Mesodermal cell (in vitro differentiated cells): ENCODE results near the gene CEP112.

Experiments
- H3K27ac ChIP-seq: 2 replicates; pipeline ENCODE4 v1.7.0; 2013; ENCODE audit warnings: mild to moderate bottlenecking, low read depth, low read length, moderate library complexity; ENCODE audit not compliant: severe bottlenecking
- H3K36me3 ChIP-seq: 2 replicates; pipeline ENCODE4 v1.7.1; 2013; ENCODE audit warnings: mild to moderate bottlenecking, low read length, moderate library complexity; ENCODE audit not compliant: control insufficient read depth, insufficient read depth
- H3K4me1 ChIP-seq: one replicate; pipeline ENCODE4 v1.7.1; 2013; ENCODE audit warnings: mild to moderate bottlenecking, low read length; ENCODE audit not compliant: insufficient read depth, control insufficient read depth, poor library complexity, severe bottlenecking
- H3K4me3 ChIP-seq: 2 replicates; pipeline ENCODE4 v1.7.0; 2013; ENCODE audit warnings: low read length, control low read depth, mild to moderate bottlenecking; ENCODE audit not compliant: insufficient read depth, poor library complexity, severe bottlenecking; ENCODE audit errors: extremely low read depth
- H3K9me3 ChIP-seq: 2 replicates; pipeline ENCODE4 v1.7.1; 2013; ENCODE audit warnings: mild to moderate bottlenecking, low read length, moderate library complexity; ENCODE audit not compliant: control insufficient read depth
- WGBS, 2 experiments: methylation state at CpG; one replicate each; pipeline ENCODE4 v1.1.5; 2013; ENCODE audit warnings: missing lambda C conversion rate in 2 of 2; ENCODE audit not compliant: insufficient coverage in 2 of 2; 5-methylcytosine and 5-hydroxymethylcytosine counted together

Gene CEP112

DNA sequence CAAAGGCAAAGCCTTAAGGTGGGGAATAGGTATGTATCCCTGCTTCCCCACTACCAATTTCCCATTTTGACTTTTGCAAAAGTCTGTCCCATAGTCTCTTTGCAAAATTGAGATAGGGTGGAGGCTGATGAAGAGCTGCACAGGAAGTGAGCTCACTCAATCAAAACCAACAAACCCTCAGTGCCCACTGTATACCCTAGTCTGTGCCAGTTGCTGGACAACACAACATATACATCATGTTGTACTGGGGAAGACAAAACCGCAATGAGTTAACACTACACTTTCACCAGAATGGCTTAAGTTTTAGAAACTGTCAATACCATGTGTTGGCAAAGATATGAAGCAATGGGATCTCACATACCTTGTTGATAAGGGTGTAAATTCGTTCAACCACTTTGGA lies 590.1 kb downstream of the CEP112 start:
- Histone ChIP-seq H3K27ac (no peak overlapping the region), H3K4me3 (no peak overlapping the region), H3K9me3 (no peaks in the 10 kb centered on the region), H3K36me3 (no peaks in the 10 kb centered on the region), H3K4me1 (no peaks in the 10 kb centered on the region)
- 100% methylated on average over 1 of the region's 2 CpGs; no CpG with 5 or more reads in 1 of the 2 experiments for WGBS, 2 experiments

- Histone ChIP-seq H3K36me3 (no peaks in the 10 kb centered on the region), H3K9me3 (no peaks in the 10 kb centered on the region), H3K4me3 (no peak overlapping the region), H3K27ac (no peak overlapping the region), H3K4me1 (no peaks in the 10 kb centered on the region)
- WGBS, 2 experiments: 43 to 71% methylated on average over 1 of the region's 1 CpG
Observed at GRCh38 chr17:65601145-65601544, 590.8 kb downstream of the CEP112 start.

DNA sequence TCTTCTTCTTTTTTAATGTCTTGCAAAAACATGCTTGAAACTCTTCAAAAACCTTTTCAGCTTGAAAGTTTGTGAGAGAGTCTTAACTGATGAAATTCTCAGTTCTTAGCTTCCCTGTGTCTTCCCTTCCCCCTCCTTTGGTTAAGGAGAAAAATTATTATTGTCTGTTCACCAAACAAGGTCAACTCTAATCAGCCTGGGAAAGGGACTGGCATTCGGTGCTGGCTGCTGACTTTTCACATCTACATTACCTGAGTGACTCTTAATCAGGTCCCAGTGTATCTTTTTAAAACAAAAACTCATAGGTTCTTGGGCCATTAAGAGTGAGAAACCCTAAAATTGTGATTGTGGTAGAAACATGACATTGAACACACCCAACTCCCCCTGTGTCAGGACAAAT lies 591.4 kb downstream of the CEP112 start:
- no CpG with 5 or more reads among the region's 1 CpG for WGBS, 2 experiments
- no peaks in the 10 kb centered on the region for H3K4me1 ChIP-seq
- no peaks in the 10 kb centered on the region for H3K36me3 ChIP-seq
- no peaks in the 10 kb centered on the region for H3K9me3 ChIP-seq
- H3K27ac ChIP-seq: no peak overlapping the region
- no peak overlapping the region for H3K4me3 ChIP-seq

- Histone ChIP-seq H3K27ac (no peak overlapping the region), H3K4me3 (no peak overlapping the region), H3K9me3 (no peaks in the 10 kb centered on the region), H3K4me1 (peaks cover 2% of the 10 kb centered on the region), H3K36me3 (no peaks in the 10 kb centered on the region)
- 63 to 86% methylated on average over 2 of the region's 5 CpGs for WGBS, 2 experiments
Observed at GRCh38 chr17:65599650-65600049, 592.3 kb downstream of the CEP112 start.

GRCh38 chr17:65598746-65599145 lies 593.2 kb downstream of the CEP112 start:
- H3K27ac ChIP-seq: no peak overlapping the region
- 80 to 100% methylated on average over 1 of the region's 1 CpG for WGBS, 2 experiments
- H3K9me3 ChIP-seq: no peaks in the 10 kb centered on the region
- no peaks in the 10 kb centered on the region for H3K36me3 ChIP-seq
- H3K4me1 ChIP-seq: peaks cover 9% of the 10 kb centered on the region
- H3K4me3 ChIP-seq: no peak overlapping the region

GRCh38 chr17:65595071-65595656 lies 596.8 kb downstream of the CEP112 start:
- H3K27ac ChIP-seq: peak overlapping the region; percentile 45
- peaks cover 12% of the 10 kb centered on the region for H3K4me1 ChIP-seq
- H3K9me3 ChIP-seq: no peaks in the 10 kb centered on the region
- no peak overlapping the region for H3K4me3 ChIP-seq
- no peaks in the 10 kb centered on the region for H3K36me3 ChIP-seq
- 64 to 73% methylated on average over 2 of the region's 4 CpGs for WGBS, 2 experiments

DNA sequence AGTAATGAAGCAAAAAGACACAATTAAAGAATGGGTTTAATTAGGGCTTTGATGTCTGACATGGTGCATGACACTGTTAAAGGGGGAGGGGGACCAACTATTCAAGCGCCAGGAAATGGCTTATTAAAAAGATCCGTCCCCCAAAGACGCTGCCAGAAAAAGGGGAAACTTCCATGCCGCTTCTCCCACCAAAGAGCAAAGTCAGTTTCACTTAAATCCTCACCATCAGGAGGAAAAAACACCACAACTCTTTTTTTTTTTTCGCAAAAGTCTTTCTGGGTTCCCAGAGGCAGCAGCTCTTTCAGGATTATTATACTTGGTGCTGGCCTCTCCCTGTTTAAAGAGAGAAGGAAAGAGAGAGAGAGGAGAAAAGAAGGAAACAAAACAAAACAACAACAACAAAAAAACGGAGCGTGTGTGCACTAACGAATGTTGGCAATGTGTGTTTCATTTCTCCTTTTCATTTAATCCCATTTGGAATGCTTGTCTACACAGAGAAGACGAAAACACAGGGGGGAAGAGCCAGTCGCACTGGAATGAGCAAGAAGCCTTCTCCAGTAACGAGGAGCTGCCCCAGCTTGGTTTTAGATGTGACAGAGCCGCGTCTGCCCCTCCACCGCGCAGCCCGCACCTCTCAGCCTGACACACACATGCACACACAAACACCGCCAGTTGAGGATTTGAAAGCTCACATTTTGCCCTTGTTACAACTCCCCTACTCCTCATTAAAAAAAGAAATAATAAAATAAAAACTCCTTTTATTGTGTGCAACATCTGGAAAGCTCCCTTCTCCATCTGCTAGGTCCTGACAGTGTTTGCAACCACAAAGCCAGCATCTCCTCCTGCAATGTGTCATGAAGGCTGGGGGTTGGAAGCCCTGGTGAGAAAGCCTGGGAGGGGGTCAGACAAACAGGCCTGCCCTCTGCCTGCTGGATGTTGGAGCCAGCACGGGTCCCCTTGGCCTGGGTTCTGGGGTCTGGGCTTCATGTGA lies 597.8 kb downstream of the CEP112 start:
- WGBS, 2 experiments: 8 to 11% methylated on average over 8 to 11 of the region's 18 CpGs
- no peaks in the 10 kb centered on the region for H3K9me3 ChIP-seq
- H3K36me3 ChIP-seq: no peaks in the 10 kb centered on the region
- peak overlapping the region; percentile 5 for H3K4me3 ChIP-seq
- peak overlapping the region; percentile 45 for H3K27ac ChIP-seq
- H3K4me1 ChIP-seq: peaks cover 12% of the 10 kb centered on the region

DNA sequence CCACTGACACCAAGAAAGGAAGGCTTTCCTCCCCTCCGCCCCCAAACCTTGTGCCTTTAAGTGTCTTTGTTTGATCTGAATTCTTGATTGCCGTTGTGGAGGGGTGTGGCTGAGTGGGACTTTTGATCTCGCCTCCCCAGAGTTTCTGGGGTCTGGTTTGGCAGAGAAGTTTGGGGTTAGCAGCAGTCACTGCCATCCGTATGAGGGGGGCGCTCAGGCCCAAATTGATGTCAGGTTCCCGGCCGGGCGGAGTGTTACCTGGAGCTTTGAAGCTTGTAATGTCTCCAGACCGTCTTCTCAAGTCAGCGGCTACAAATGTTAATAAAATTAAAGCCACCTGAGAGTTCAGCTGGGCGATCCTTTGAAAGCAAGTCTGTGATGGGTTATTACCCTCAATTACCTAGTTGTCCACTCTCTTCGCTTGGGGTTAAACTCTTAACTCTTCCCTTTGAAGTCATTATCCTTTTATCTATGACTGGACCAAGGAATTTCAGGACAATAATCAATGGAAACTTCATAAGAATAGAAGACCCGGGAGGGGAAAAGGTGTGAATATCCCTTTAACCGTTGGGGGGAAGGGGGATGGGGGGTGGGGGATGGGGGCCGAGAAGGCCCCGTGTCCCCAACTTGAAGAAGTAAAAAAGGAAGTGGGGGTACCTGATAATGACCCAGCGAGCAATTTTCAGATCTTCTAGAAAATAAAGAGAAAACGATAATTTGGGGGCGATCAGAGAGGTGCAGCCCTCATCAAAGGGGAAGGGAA lies 598.7 kb downstream of the CEP112 start:
- H3K4me1 ChIP-seq: peaks cover 12% of the 10 kb centered on the region
- peak overlapping the region; percentile 45 for H3K27ac ChIP-seq
- no peaks in the 10 kb centered on the region for H3K36me3 ChIP-seq
- no peaks in the 10 kb centered on the region for H3K9me3 ChIP-seq
- WGBS, 2 experiments: 40% methylated on average over 12 to 13 of the region's 19 CpGs
- no peak overlapping the region for H3K4me3 ChIP-seq

- 74 to 93% methylated on average over 4 to 6 of the region's 7 CpGs for WGBS, 2 experiments
- no peak overlapping the region for H3K27ac ChIP-seq
- peaks cover 12% of the 10 kb centered on the region for H3K4me1 ChIP-seq
- H3K4me3 ChIP-seq: no peak overlapping the region
- H3K36me3 ChIP-seq: no peaks in the 10 kb centered on the region
- H3K9me3 ChIP-seq: no peaks in the 10 kb centered on the region
Observed at GRCh38 chr17:65592125-65592965, 599.6 kb downstream of the CEP112 start.

DNA sequence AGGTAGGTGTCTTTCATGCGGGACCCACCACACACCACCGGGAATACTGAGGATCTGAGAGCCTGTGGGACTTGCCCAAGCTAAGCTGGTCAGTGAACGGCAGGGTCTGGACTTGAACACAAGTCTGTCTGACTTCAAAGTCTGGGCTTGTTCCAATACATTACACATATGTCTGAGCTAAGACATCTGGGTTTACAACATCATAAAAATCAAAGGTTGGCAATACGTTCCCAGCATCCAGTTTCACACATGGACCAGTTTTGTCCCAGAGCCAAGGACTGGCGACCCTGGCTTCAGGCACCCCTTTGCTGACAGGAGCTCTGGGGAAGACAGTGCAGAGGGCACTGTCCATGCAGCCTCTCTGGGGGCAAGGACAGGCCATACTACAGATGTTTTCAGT lies 602.6 kb downstream of the CEP112 start:
- no peaks in the 10 kb centered on the region for H3K36me3 ChIP-seq
- 94 to 100% methylated on average over 4 to 5 of the region's 5 CpGs for WGBS, 2 experiments
- no peak overlapping the region for H3K4me3 ChIP-seq
- no peak overlapping the region for H3K27ac ChIP-seq
- peaks cover 7% of the 10 kb centered on the region for H3K4me1 ChIP-seq
- H3K9me3 ChIP-seq: no peaks in the 10 kb centered on the region
